ENCODE results near the gene DHX34.

DHX34 gene

DNA sequence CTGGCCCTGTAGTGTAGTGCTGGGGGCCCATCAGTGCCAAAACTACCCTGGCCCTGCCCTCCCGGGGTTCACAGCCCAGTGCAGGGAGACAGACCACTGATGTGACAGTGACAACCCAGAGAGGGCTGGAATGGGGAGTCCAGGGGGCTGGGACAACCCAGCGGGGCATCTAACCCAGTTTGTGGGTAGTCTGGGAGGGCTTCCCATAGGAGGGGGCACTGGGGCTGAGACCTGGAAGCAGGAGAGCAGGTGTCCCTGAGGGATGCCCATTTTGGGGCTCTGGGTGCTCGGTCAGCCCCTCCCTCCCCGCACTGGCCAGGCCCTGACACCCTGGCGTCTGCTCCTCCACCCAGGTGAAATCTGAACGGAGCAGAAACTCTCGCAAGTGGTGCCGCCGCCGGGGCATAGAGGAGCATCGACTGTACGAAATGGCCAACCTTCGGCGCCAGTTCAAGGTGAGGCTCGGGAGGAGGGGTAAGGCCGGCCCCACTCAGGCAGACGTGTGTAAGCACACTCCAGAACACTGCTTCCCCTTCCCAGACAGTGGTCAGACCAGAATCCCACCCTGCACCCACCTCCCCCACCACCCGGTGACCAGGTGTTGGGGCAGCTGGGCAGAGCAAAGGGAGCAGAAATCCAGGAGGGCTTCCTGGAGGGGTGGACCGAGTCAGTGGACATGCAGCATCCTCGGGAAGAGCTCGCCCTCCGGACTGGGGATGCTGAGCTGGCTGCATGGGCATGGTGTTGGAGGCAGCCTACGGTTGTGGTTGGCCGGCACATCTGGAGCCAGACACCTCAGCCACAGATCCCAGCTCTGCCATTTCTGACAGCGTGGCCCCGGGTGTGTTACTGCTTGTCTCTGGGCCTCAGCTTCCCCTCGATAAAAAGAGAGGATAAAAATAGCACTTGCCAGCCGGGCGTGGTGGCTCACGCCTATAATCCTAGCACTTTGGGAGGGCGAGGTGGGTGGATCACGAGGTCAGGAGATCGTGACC lies 24.4 kb downstream of the DHX34 start:
- Histone ChIP-seq H3K36me3 (ENCODE audit: control insufficient read depth, insufficient read depth, low read length, severe bottlenecking) (peaks cover 74% of the 10 kb centered on the region), H3K4me1 (ENCODE audit: control insufficient read depth, insufficient read depth, low read length) (peaks cover 13% of the 10 kb centered on the region), H3K9me3 (ENCODE audit: control insufficient read depth, low read length) (no peaks in the 10 kb centered on the region), H3K27me3 (replicated peaks; ENCODE audit: control insufficient read depth, insufficient read depth, low read length) (no peaks in the 10 kb centered on the region), H3K9ac (ENCODE audit: low read length) (no peak overlapping the region), H3K4me3 (ENCODE audit: low read length) (no peak overlapping the region)
- DNase-seq (ENCODE audit: low read depth), result no peak

DNA sequence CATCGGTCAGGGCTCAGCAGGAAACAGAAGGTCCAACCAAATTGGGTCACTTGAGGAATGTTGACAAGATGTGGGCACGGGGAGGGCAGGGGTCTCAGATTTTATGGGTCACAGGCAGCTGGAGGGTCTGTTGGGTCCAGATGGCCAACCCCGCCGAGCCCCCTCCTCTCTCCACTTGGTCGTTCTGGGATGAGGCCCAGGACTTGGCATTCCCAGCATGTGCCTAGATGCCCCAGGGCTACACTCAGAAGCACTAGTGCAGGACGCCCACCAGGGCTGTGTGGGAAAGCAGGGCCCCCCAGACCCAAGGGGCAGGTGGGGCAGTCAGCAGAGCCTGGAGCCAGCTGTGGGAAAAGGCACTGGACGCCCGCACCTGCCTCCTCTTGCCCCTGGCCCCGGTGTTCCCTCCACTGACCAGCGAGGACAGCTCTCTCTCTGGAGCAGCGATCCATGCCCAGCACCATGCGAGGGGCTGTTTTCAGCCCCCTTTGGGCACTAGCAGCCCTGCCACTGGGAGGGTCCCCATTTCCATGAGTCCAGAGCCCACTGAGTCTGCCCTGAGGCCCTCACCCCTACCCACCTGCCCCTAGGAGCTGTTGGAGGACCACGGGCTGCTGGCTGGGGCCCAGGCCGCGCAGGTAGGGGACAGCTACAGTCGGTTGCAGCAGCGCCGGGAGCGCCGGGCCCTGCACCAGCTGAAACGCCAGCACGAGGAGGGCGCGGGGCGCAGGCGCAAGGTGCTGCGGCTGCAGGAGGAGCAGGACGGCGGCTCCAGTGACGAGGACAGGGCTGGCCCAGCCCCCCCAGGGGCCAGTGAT lies 26.0 kb downstream of the DHX34 start:
- peaks cover 75% of the 10 kb centered on the region for H3K36me3 ChIP-seq (ENCODE audit: control insufficient read depth, insufficient read depth, low read length, severe bottlenecking)
- H3K9me3 ChIP-seq (ENCODE audit: control insufficient read depth, low read length), result no peaks in the 10 kb centered on the region
- no peaks in the 10 kb centered on the region for H3K27me3 ChIP-seq (replicated peaks; ENCODE audit: control insufficient read depth, insufficient read depth, low read length)
- no peak for DNase-seq (ENCODE audit: low read depth)
- H3K9ac ChIP-seq (ENCODE audit: low read length), result no peak overlapping the region
- H3K4me3 ChIP-seq (ENCODE audit: low read length), result no peak overlapping the region
- peaks cover 9% of the 10 kb centered on the region for H3K4me1 ChIP-seq (ENCODE audit: control insufficient read depth, insufficient read depth, low read length)

DNA sequence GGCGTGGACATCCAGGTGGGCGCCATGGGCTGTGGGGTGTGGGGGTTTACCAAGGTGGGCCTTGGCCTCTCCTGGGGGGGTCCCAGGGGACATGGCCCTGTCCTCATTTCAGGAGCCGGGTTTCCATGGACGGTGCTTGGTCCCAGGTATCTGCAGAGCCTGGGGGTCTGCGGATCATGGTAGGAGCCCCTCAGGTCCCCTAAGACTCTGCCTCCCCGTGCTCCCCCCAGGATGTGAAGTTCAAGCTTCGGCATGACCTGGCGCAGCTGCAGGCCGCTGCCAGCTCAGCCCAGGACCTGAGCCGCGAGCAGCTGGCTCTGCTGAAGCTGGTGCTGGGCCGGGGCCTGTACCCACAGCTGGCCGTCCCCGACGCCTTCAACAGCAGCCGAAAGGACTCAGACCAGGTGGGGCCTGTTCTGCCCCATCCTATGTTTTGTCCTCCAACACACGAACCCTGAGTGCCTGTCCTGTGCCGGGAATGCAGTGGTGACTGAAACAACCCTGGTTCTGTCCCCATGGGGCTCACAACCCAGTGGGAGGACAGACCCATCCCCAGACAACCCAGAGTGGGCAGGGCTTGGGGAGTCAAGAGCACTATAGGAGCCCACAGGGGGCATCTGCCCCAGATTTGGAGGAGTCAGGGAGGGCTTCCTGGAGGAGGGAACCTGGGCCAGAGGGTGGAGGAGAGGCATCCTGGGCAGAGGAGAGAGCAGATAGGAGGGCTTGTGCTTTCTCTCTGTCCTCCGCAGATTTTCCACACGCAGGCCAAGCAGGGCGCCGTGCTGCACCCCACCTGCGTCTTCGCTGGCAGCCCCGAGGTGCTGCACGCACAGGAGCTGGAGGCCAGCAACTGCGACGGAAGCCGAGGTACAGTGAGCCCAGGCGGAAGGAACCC lies 26.8 kb downstream of the DHX34 start:
- Histone ChIP-seq H3K9me3 (ENCODE audit: control insufficient read depth, low read length) (no peaks in the 10 kb centered on the region), H3K27me3 (replicated peaks; ENCODE audit: control insufficient read depth, insufficient read depth, low read length) (no peaks in the 10 kb centered on the region), H3K9ac (ENCODE audit: low read length) (no peak overlapping the region), H3K36me3 (ENCODE audit: control insufficient read depth, insufficient read depth, low read length, severe bottlenecking) (peaks cover 79% of the 10 kb centered on the region), H3K4me1 (ENCODE audit: control insufficient read depth, insufficient read depth, low read length) (peaks cover under 1% of the 10 kb centered on the region), H3K4me3 (ENCODE audit: low read length) (no peak overlapping the region)
- DNase-seq (ENCODE audit: low read depth), result no peak

DNA sequence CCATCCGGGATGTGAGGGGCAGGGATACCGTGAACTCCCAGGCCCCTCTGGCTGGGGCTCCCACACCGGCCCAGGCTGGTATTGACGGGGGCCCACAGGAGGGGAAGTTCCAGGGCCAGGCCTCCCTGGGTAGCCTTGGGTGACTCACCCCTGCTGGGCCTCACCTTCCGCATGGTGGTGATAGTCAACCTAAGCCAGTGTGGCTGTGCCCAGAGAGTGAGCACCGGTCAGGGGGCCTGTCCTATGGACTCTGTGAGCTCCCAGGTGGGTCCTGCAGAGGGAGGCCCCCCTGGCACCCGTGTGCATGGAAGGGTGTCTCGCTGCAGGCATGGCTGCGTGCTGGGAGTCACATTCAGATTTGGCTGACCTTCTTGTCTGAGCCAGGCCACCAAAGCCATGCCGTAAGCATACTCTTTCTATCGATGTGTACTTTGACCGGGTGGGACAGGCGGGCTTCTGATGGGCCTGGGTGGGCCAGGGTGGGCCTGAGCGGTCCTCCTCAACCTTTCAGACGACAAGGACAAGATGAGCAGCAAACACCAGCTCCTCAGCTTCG lies 27.6 kb downstream of the DHX34 start:
- H3K27me3 ChIP-seq (replicated peaks; ENCODE audit: control insufficient read depth, insufficient read depth, low read length), result no peaks in the 10 kb centered on the region
- DNase-seq (ENCODE audit: low read depth), result no peak
- peaks cover 85% of the 10 kb centered on the region for H3K36me3 ChIP-seq (ENCODE audit: control insufficient read depth, insufficient read depth, low read length, severe bottlenecking)
- H3K9me3 ChIP-seq (ENCODE audit: control insufficient read depth, low read length), result no peaks in the 10 kb centered on the region
- H3K9ac ChIP-seq (ENCODE audit: low read length), result no peak overlapping the region
- H3K4me3 ChIP-seq (ENCODE audit: low read length), result no peak overlapping the region
- H3K4me1 ChIP-seq (ENCODE audit: control insufficient read depth, insufficient read depth, low read length), result no peaks in the 10 kb centered on the region

DNA sequence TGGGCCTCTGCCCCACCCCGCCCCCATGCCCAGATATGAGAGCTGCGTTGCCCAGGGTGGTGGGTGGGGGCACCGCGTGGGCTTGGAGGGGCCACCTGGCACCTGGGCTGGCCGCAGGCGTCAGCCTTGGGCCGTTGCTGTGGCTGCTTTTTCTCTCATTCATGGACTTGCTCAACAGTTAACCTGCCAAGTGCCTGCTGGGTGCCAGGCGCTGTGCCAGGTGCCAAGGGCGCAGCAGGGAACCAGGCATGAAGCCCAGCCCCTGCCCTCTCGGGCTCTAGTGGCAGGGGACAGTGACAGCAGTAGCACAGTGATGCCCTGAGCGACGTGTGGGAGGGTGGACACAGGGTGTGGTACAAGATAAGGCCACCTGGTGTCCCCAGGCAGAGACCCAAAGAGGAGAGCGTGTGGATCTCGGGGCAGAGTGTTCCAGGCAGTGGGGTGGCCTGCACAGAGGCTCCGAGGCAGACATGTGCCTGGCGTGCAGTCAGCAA lies 28.1 kb downstream of the DHX34 start:
- no peak for DNase-seq (ENCODE audit: low read depth)
- Histone ChIP-seq H3K27me3 (replicated peaks; ENCODE audit: control insufficient read depth, insufficient read depth, low read length) (no peaks in the 10 kb centered on the region), H3K9me3 (ENCODE audit: control insufficient read depth, low read length) (no peaks in the 10 kb centered on the region), H3K4me3 (ENCODE audit: low read length) (no peak overlapping the region), H3K4me1 (ENCODE audit: control insufficient read depth, insufficient read depth, low read length) (no peaks in the 10 kb centered on the region), H3K9ac (ENCODE audit: low read length) (no peak overlapping the region), H3K36me3 (ENCODE audit: control insufficient read depth, insufficient read depth, low read length, severe bottlenecking) (peaks cover 85% of the 10 kb centered on the region)

DNA sequence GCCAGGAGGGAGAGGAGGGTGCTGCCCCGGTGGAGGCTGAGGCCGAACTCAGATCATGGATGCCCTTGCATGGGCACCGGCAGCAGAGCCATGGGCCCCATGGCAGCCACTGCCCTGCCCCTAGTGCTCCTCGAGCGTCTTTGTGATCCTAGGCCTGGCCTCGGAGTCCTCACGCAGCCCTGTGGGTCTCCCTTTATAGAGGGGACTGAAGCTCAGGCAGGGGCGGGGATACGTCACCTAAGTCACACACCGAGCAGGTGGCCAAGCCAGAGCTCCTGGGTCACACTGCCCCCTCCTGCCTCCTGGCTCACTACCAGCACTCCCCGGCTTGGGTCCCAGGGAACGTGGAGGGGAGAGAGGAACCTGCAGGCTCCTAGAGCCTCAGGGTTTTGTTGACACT lies 28.7 kb downstream of the DHX34 start:
- H3K9me3 ChIP-seq (ENCODE audit: control insufficient read depth, low read length), result no peaks in the 10 kb centered on the region
- H3K4me3 ChIP-seq (ENCODE audit: low read length), result no peak overlapping the region
- DNase-seq (ENCODE audit: low read depth), result no peak
- no peaks in the 10 kb centered on the region for H3K4me1 ChIP-seq (ENCODE audit: control insufficient read depth, insufficient read depth, low read length)
- H3K27me3 ChIP-seq (replicated peaks; ENCODE audit: control insufficient read depth, insufficient read depth, low read length), result no peaks in the 10 kb centered on the region
- H3K9ac ChIP-seq (ENCODE audit: low read length), result no peak overlapping the region
- peaks cover 87% of the 10 kb centered on the region for H3K36me3 ChIP-seq (ENCODE audit: control insufficient read depth, insufficient read depth, low read length, severe bottlenecking)

DNA sequence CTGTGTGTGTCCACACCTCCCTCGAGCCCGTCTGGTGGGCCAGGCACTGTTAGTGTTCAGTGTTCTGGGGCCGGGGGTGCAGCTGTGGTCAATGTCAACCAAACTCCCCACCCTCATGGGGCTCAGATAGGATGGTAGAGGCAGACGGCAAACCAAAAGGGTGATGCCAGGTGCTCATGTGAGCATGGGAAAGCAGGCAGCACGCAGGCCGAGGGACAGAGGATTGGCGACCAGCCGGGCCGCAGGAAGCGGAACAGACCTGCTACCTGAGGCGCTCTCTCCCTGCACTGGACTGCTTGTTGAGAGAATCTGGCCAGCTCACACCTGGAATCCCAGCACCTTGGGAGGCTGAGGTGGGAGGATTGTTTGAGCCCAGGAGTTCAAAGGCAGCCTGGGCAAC lies 29.1 kb downstream of the DHX34 start:
- no peak for DNase-seq (ENCODE audit: low read depth)
- Histone ChIP-seq H3K36me3 (ENCODE audit: control insufficient read depth, insufficient read depth, low read length, severe bottlenecking) (peaks cover 83% of the 10 kb centered on the region), H3K27me3 (replicated peaks; ENCODE audit: control insufficient read depth, insufficient read depth, low read length) (no peaks in the 10 kb centered on the region), H3K9ac (ENCODE audit: low read length) (no peak overlapping the region), H3K4me3 (ENCODE audit: low read length) (no peak overlapping the region), H3K4me1 (ENCODE audit: control insufficient read depth, insufficient read depth, low read length) (no peaks in the 10 kb centered on the region), H3K9me3 (ENCODE audit: control insufficient read depth, low read length) (no peaks in the 10 kb centered on the region)

DNA sequence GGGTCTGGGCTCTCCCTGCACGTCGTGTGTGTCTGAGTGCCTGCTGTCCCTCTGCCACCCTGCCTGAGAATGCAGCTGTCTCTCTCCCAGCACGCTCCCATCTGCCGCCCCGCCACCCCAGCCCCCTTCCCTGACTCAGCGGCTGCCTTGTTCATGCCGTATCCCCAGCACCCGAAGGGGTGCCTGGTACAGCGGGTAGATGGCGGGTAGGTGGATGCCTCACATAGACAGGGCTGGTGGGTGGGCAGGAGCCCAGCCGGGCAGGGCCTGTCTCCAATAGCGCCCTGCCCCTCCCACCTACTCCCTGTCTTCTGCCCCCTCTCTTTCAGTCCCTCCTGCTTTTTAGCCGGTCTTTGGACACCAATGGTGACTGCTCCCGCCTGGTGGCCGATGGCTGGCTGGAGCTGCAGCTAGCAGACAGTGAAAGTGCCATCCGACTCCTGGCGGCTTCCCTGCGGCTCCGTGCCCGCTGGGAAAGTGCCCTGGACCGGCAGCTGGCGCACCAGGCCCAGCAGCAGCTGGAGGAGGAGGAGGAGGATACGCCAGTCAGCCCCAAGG lies 30.3 kb downstream of the DHX34 start:
- DNase-seq (ENCODE audit: low read depth), result no peak

DNA sequence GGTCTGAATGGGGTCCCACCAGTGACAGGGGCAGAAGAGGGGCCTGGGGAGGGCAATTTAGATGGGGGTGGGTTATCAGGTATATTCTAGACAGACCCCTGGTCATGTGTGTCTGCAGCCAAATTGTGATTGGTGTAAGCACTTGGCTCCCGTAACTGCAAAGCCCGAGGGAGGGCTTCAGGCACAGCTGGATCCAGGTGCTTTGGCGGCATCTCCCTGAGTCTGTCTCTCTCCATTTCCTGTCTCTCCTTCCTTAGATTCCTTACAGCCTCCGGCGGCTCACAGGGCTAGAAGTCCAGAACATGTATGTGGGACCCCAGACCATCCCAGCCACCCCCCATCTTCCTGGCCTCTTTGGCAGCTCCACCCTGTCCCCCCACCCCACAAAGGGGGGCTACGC lies 31.4 kb downstream of the DHX34 start:
- H3K27me3 ChIP-seq (replicated peaks; ENCODE audit: control insufficient read depth, insufficient read depth, low read length), result no peaks in the 10 kb centered on the region
- no peak overlapping the region for H3K9ac ChIP-seq (ENCODE audit: low read length)
- no peaks in the 10 kb centered on the region for H3K9me3 ChIP-seq (ENCODE audit: control insufficient read depth, low read length)
- peaks cover 60% of the 10 kb centered on the region for H3K36me3 ChIP-seq (ENCODE audit: control insufficient read depth, insufficient read depth, low read length, severe bottlenecking)
- H3K4me3 ChIP-seq (ENCODE audit: low read length), result no peak overlapping the region
- peaks cover 4% of the 10 kb centered on the region for H3K4me1 ChIP-seq (ENCODE audit: control insufficient read depth, insufficient read depth, low read length)
- DNase-seq (ENCODE audit: low read depth), result no peak

More for the DNA sequence above, 30.3 kb downstream of the DHX34 start:
- Histone ChIP-seq H3K27me3 (replicated peaks; ENCODE audit: control insufficient read depth, insufficient read depth, low read length) (no peaks in the 10 kb centered on the region), H3K9ac (ENCODE audit: low read length) (no peak overlapping the region), H3K9me3 (ENCODE audit: control insufficient read depth, low read length) (no peaks in the 10 kb centered on the region), H3K36me3 (ENCODE audit: control insufficient read depth, insufficient read depth, low read length, severe bottlenecking) (peaks cover 71% of the 10 kb centered on the region), H3K4me1 (ENCODE audit: control insufficient read depth, insufficient read depth, low read length) (peaks cover 4% of the 10 kb centered on the region), H3K4me3 (ENCODE audit: low read length) (no peak overlapping the region)

DNA sequence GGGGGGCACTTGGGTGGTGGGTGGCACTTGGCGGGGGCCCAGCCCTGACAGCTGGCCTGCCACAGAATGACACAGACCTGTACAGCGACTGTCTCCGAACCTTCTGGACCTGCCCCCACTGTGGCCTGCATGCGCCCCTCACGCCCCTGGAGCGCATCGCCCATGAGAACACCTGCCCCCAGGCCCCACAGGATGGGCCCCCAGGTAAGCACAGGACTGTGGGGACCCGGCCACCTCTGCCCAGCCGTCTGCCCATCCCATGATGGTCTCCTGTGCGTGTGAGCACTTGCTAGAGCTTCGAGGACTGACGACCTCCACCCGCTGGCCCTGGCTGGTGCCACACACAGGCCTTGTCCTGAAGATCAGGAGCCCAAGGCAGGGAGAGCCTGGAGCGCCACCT lies 32.0 kb downstream of the DHX34 start:
- H3K9ac ChIP-seq (ENCODE audit: low read length), result no peak overlapping the region
- peaks cover 54% of the 10 kb centered on the region for H3K36me3 ChIP-seq (ENCODE audit: control insufficient read depth, insufficient read depth, low read length, severe bottlenecking)
- H3K27me3 ChIP-seq (replicated peaks; ENCODE audit: control insufficient read depth, insufficient read depth, low read length), result no peaks in the 10 kb centered on the region
- DNase-seq (ENCODE audit: low read depth), result no peak
- H3K4me1 ChIP-seq (ENCODE audit: control insufficient read depth, insufficient read depth, low read length), result peaks cover 4% of the 10 kb centered on the region
- H3K9me3 ChIP-seq (ENCODE audit: control insufficient read depth, low read length), result no peaks in the 10 kb centered on the region
- H3K4me3 ChIP-seq (ENCODE audit: low read length), result no peak overlapping the region
